ENCODE measurements around the gene LRRC10B. TPM values are rescaled to one million over a fixed set of nuclear protein-coding genes. Genes with fewer than 3 reads are reported as not detected.

The LRRC10B gene
- total and polyA plus RNA-seq, 2 of the 8 experiments (the other 6 are each of a cell fraction or from before 2014, with no cell fraction given), result 0.47 to 0.71 TPM

DNA sequence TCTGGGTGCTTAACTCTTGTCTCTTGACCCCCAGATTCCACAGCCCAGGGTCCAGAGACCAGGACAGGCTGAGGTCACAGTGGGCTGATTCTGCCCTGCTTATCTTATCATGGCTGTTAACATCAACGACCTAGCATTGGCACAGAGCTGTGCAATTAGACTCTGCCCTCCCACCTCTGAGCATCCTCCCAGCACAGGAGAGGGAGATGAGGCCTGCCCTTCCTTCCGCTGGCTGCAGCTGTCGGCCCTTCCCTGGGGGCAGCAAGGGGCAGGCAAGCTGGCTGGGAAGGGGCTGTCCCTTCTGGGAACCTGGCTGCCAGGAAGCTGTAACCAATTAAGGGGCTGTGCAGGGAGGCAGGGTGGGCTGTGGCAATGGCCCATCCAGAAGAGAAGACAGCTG is 22.5 kb downstream of the LRRC10B start:
- H3K23ac ChIP-seq (ENCODE audit: insufficient read length), result no peak overlapping the region
- H3K23me2 ChIP-seq (ENCODE audit: low read depth, low read length), result no peaks in the 10 kb centered on the region
- H2BK20ac ChIP-seq (ENCODE audit: low read length), result no peak overlapping the region
- no peak overlapping the region for H2BK12ac ChIP-seq (ENCODE audit: low read depth, low read length)
- H2BK5ac ChIP-seq (ENCODE audit: low read depth, low read length), result no peak overlapping the region
- no peak overlapping the region for H2BK120ac ChIP-seq (replicated peaks; ENCODE audit: low read depth, low read length)
- FAIRE-seq (no peak), DNase-seq (ENCODE audit: low read depth in 1 of 2, low spot score in 2 of 2) (no peak)
- no peak overlapping the region for H3K27ac ChIP-seq (ENCODE audit: low read depth, low read length)
- POLR2A ChIA-PET (ENCODE audit: partially characterized antibody), result interaction anchor here (0.6 to 2.0 kb wide), 6 partner anchors 8 to 314 kb away, joined by 3 to 5 read pairs (median 4); no protein-coding TSS in a partner anchor
- H3K79me1 ChIP-seq (ENCODE audit: low read depth, low read length), result no peaks in the 10 kb centered on the region
- no peaks in the 10 kb centered on the region; a peak in 1 of 7 replicates for H3K27me3 ChIP-seq (replicated peaks in 1 of 4; ENCODE audit: control insufficient read depth in 3 of 4, extremely low read depth in 1 of 4, insufficient read depth in 3 of 4, low read length in 3 of 4)
- no peaks in the 10 kb centered on the region for H3K9me3 ChIP-seq (ENCODE audit: insufficient read depth in 2 of 2, low read depth in 1 of 2, low read length in 1 of 2)
- peaks cover 0 to 3% of the 10 kb centered on the region in 2 experiments for H4K20me1 ChIP-seq (replicated peaks in 1 of 2; ENCODE audit: control insufficient read depth in 1 of 2, insufficient read depth in 2 of 2, low read length in 2 of 2)
- H3K18ac ChIP-seq (ENCODE audit: extremely low read depth, low read length), result no peak overlapping the region
- no peak overlapping the region for H3K4me2 ChIP-seq (ENCODE audit: insufficient read depth in 1 of 2, low read depth in 2 of 2, low read length in 2 of 2)
- no peak overlapping the region for H3K9ac ChIP-seq (replicated peaks in 1 of 4; ENCODE audit: extremely low read depth in 1 of 4, low read depth in 3 of 4, low read length in 3 of 4)
- H3K79me2 ChIP-seq (ENCODE audit: control insufficient read depth in 1 of 2, insufficient read depth in 2 of 2, low read length in 2 of 2), result no peaks in the 10 kb centered on the region
- 0 out of 2 replicates have a peak overlapping the region, but pooled peaks have one; percentile 51 for H4K8ac ChIP-seq (ENCODE audit: extremely low read depth, insufficient read depth, low read length)
- CTCF ChIA-PET (ENCODE audit: partially characterized antibody), result interaction anchor here (0.6 to 40.4 kb wide), 22 partner anchors 11 to 216 kb away, joined by 3 to 2106 read pairs (median 8); a partner anchor contains a TSS
- H4K91ac ChIP-seq (replicated peaks; ENCODE audit: insufficient read length, low read length), result no peak overlapping the region
- no peak overlapping the region for H3K4me3 ChIP-seq (ENCODE audit: extremely low read depth in 1 of 4, insufficient read depth in 2 of 4, low read depth in 3 of 4, low read length in 4 of 4)
- no peak overlapping the region for H2AFZ ChIP-seq (ENCODE audit: low read length)
- H3K4ac ChIP-seq (replicated peaks; ENCODE audit: insufficient read length, low read depth, low read length), result no peak overlapping the region
- H2AK5ac ChIP-seq (ENCODE audit: low read depth, low read length), result no peak overlapping the region
- peaks cover 0 to 11% (median 4%) of the 10 kb centered on the region in 4 experiments; a peak in 5 of 7 replicates for H3K4me1 ChIP-seq (replicated peaks in 1 of 4; ENCODE audit: control insufficient read depth in 3 of 4, insufficient read depth in 4 of 4, low read length in 3 of 4)
- no peak overlapping the region for H3K56ac ChIP-seq (replicated peaks; ENCODE audit: insufficient read length, low read depth, low read length)
- no peak overlapping the region for H4K5ac ChIP-seq (ENCODE audit: insufficient read length, low read depth, low read length)
- H3K36me3 ChIP-seq (ENCODE audit: control insufficient read depth in 2 of 4, insufficient read depth in 4 of 4, low read length in 3 of 4), result no peaks in the 10 kb centered on the region
- H3K14ac ChIP-seq (ENCODE audit: insufficient read length), result no peak overlapping the region
- H2BK15ac ChIP-seq (ENCODE audit: low read length), result no peak overlapping the region
- WGBS, 2 experiments (ENCODE audit: extremely low coverage in 1 of 2, insufficient coverage in 1 of 2, insufficient read length in 1 of 2, insufficient replicate concordance in 2 of 2, low coverage in 1 of 2, low lambda C conversion rate in 2 of 2, missing lambda C conversion rate in 1 of 2), result 81% methylated on average over 3 of the region's 3 CpGs; no CpG with 5 or more reads in 1 of the 2 experiments
- no peak for TF ChIP-seq KDM4A (IDR thresholded peaks at IDR 0.05; ENCODE audit: low read depth, low read length, severe bottlenecking)
- no peak for TF ChIP-seq YY1 (IDR thresholded peaks at IDR 0.05; ENCODE audit: low read depth, low read length)
- no peak for TF ChIP-seq RAD21 (IDR thresholded peaks at IDR 0.05 in 1 of 2, conservative IDR thresholded peaks at IDR 0.05 in 1 of 2; ENCODE audit: low read depth in 2 of 2, low read length in 2 of 2)
- TF ChIP-seq RNF2 (IDR thresholded peaks at IDR 0.05; ENCODE audit: borderline replicate concordance, low read depth, low read length, missing control alignments, poor library complexity, severe bottlenecking), result no peak
- no peak for TF ChIP-seq SIX5 (IDR thresholded peaks at IDR 0.05; ENCODE audit: low read depth, low read length)
- no peak for TF ChIP-seq KDM1A (IDR thresholded peaks at IDR 0.05; ENCODE audit: borderline replicate concordance, low read length)
- TF ChIP-seq FOSL1 (IDR thresholded peaks at IDR 0.05; ENCODE audit: insufficient read depth, low read depth, low read length), result no peak
- no peak for TF ChIP-seq CTCF (IDR thresholded peaks at IDR 0.05; ENCODE audit: control extremely low read depth in 1 of 3, insufficient read depth in 1 of 3, low read depth in 1 of 3, low read length in 3 of 3)
- TF ChIP-seq RFX5 (IDR thresholded peaks at IDR 0.05; ENCODE audit: borderline replicate concordance, low read depth, low read length), result no peak
- no peak for TF ChIP-seq BRCA1 (IDR thresholded peaks at IDR 0.05; ENCODE audit: low read depth, low read length)
